ENCODE measurements around the gene PLCD1.
"Not testable (repeated sequence)": the region's sequence is repeated elsewhere in the genome, so short reads cannot be mapped to it uniquely, and the experiment has no call there.

PLCD1 gene

GRCh38 chr3:38029400-38030125 lies at the start of gene PLCD1:
Gene PLCD1, minus strand, starts transcription at chr3:38029642. Its CDS starts 103 bp downstream, at chr3:38029539.
- peak; percentile 55 for DNase-seq

DNA sequence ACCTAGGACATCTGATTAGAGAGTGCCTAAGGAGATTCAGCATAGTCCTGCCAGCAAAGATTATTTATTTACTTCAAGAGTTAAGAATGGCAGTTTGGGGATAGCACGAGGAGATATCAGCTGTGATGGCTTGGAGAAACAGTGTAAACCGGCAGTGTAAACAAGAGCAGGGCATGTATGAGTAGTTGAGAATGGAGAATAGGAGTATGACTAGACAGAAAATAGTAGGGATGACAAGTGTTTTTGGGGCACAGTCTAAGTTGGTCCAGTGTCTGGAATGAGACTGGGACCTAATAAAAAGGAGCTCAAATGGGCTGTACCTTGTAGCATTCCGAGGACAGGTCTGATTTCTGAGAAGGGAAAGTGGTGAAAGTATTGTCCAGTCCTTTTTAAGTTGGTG lies 47.6 kb upstream of the PLCD1 start:
- not testable (repeated sequence) for DNase-seq

DNA sequence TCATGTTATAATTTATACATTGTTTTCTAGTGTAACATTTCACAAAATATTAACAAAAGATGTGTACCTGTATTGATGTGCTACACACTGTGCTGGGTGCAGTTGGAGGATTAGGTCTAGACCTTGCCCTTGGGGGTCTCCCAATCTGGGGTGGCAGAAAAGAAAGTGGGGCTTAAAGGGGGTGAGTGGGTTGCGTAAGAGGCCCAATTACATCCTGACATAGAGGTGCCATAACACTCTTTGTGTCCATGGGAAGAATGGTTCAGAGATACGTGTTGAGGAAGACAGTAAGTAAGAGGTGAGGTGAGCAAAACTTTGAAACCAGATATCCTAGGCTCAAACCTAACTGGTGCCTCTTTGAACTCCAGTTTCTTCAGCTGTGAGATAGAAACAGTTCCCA lies 40.6 kb upstream of the PLCD1 start:
- no peak for DNase-seq

GRCh38 chr3:38067508-38068233 lies 38.2 kb upstream of the PLCD1 start:
- DNase-seq = no peak

- not testable (repeated sequence) for DNase-seq
Observed at GRCh38 chr3:38064453-38064852, 35.0 kb upstream of the PLCD1 start.

- no peak for DNase-seq
Observed at GRCh38 chr3:38062809-38063208, 33.4 kb upstream of the PLCD1 start.

DNA sequence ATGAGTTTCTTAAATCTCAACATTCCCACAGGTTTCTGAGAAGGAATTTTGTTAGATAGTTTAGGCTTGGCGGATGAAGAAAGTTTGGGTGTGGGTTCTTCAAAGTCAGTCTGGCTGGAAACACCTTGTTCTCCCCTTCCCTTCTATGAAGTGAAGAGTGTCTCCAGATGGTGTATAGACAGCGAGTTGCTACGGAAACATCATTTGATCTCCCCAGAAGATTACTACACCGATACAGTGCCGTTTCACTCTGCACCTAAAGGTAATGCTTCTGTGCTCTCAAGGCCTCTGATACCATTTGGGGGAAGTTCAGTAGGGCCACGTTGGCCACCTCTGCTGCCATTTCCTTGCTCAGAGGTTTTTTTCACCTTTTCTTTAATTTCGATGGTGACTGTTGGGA lies 30.1 kb upstream of the PLCD1 start:
- DNase-seq = no peak

DNA sequence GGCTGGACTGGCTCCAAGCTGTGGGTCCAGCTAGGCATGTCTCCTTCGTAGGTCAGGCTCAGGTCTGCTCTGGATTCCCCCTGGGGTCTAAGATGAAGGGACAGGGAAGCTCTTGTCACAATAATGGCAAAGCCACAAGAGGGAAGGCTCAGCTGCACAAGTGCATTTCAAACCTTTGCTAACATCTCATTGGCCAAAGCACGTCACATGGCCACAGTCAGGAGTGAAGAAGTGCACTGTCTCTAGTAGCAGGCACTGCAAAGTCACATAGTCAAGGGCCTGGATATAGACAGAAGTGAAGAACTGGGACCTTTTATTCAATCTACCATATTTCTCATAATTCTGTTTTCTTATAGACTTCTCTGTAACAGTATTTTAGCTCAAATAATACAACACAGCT lies 29.7 kb upstream of the PLCD1 start:
- DNase-seq = no peak

- DNase-seq = no peak
Observed at GRCh38 chr3:38054499-38055001, 25.1 kb upstream of the PLCD1 start.

DNA sequence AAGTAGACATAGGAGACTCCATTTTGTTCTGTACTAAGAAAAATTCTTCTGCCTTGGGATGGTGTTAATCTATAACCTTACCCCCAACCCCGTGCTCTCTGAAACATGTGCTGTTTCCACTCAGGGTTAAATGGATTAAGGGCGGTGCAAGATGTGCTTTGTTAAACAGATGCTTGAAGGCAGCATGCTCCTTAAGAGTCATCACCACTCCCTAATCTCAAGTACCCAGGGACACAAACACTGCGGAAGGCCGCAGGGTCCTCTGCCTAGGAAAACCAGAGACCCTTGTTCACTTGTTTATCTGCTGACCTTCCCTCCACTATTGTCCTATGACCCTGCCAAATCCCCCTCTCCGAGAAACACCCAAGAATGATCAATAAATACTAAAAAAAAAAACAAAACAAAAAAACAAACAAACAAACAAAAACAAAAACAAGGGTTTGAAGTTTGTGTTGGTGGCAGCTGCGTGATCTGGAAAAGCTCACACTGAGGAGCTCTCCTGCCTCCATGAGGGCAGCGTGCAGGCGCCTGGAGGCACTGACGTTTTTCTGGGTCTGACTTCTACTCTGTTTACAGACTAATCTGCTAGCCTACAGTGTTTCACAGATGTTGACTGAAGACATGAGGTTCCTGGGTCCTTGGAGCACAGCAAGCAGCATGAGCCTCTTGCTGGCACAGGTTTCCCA lies 24.5 kb upstream of the PLCD1 start:
- DNase-seq = not testable (repeated sequence)

- not testable (repeated sequence) for DNase-seq
Observed at GRCh38 chr3:38053286-38053685, 23.8 kb upstream of the PLCD1 start.

- DNase-seq = no peak
Observed at GRCh38 chr3:38051131-38051530, 21.7 kb upstream of the PLCD1 start.

- DNase-seq = no peak
Observed at GRCh38 chr3:38049358-38050126, 20.1 kb upstream of the PLCD1 start.

- DNase-seq = no peak
Observed at GRCh38 chr3:38047896-38048295, 18.5 kb upstream of the PLCD1 start.

- no peak for DNase-seq
Observed at GRCh38 chr3:38046821-38047220, 17.4 kb upstream of the PLCD1 start.

- no peak for DNase-seq
Observed at GRCh38 chr3:38046027-38046426, 16.6 kb upstream of the PLCD1 start.

- DNase-seq = no peak
Observed at GRCh38 chr3:38043486-38043885, 14.0 kb upstream of the PLCD1 start.

- no peak for DNase-seq
Observed at GRCh38 chr3:38040401-38040800, 11.0 kb upstream of the PLCD1 start.

DNA sequence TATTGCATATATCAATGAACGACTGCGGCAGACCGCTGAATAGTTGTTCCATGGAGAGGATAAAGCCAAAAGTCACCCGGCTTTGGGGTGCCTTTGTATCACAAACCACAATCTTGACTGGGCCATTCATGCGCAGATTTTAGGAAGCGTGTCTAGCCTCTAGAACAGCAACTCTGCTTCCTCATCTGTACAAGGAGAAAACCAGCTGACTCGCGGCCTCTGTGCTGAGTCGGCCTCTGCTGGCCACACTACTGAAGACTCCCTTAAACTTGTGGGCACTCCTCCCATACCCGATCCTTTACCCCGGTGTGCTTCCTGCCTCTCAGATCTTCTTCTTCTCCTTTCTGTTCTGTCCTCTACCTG lies 10.4 kb upstream of the PLCD1 start:
- peak; percentile 75 for DNase-seq

GRCh38 chr3:38039101-38039898 lies 9.9 kb upstream of the PLCD1 start, which contains the start of gene DLEC1:
Gene DLEC1, plus strand, starts transcription at chr3:38039208. Its CDS starts 18 bp downstream, at chr3:38039226.
- DNase-seq = peak; percentile 89

DNA sequence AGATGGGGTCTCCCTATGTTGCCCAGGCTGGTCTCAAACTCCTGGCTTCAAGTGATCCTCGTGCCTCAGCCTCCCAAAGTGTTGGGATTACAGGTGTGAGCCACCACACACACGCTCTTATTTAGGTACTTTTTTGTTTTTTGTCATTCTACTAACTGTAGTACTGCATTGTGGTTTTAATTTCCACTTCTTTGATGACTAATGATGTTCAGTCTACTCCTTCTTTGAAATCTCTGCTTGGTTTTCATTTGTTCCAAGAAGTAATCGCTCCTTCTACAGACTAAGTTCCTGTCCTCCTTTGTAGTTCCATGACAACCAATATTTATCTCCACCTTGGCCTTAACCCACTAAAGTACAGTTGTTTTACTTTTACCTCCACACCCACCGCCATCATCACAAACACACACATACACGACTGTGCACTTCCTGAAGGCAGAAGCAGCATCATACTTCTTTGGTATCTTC lies 9.0 kb upstream of the PLCD1 start:
- peak; percentile 62 for DNase-seq

- DNase-seq = no peak
Observed at GRCh38 chr3:38036906-38037305, 7.5 kb upstream of the PLCD1 start.
